Stimulated activated CD8-positive, alpha-beta memory T cell treated with anti-CD3 and anti-CD28 coated beads, Interleukin-12 subunit alpha, Interleukin-12 subunit beta, amount 100 ng/mL, for 24 hours (primary cell): ENCODE measurements around the gene ZNRF3.
"Not testable (repeated sequence)": the region's sequence is repeated elsewhere in the genome, so short reads cannot be mapped to it uniquely, and the experiment has no call there.

Source experiments
- DNase-seq: peaks from one replicate; pipeline ENCODE4 v3.0.0-alpha.2; 2020; ENCODE audit errors: extremely low read depth

ZNRF3 gene

DNA sequence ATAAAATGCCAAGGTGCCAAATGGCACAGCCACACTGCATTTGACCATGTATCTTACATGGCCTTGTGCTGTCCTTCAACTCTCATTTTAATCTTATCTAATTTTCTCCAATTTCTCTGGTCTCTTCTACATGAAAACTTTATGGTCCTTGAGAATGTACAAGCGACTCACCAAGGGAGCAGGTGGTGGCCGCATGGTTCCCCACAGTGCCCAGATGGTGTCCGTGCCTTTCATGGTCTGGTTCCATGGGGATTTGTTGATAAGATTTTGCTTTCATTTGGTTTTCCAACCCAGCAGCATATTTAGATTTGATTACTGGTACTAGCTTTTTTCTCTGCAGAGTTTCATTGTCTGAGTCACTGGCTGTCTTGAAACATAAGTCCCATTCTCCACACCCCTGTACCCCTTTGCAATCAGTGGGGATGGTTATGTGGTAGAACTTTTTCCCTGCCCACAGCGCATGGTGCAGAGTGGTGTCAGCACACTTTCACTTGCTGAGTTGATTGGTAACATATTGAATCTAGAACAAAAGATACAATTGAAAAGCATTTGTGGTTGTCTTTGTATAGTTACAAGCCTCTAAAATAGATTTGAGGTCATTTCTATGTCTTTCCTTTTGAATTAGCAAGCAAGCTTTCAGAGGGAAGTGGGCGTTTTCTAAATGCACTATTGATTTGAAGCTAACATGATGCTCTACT is 24.1 kb downstream of the ZNRF3 start:
- DNase-seq = peak; percentile 35

DNA sequence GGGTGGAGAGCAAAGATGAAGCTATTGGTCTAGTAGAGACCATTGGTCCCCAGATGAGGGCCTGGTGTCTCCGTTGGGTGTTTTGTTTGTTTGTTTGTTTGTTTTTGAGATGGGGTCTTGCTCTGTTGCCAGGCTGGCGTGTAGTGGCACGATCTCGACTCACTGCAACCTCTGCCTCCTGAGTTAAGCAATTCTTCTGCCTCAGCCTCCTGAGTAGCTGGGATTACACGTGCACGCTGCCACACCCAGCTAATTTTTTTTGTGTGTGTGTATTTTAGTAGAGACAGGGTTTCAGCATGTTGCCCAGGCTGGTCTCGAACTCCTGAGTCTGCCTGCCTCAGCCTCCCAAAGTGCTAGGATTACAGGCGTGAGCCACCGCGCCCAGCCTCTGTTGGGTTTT is 25.4 kb downstream of the ZNRF3 start:
- not testable (repeated sequence) for DNase-seq

DNA sequence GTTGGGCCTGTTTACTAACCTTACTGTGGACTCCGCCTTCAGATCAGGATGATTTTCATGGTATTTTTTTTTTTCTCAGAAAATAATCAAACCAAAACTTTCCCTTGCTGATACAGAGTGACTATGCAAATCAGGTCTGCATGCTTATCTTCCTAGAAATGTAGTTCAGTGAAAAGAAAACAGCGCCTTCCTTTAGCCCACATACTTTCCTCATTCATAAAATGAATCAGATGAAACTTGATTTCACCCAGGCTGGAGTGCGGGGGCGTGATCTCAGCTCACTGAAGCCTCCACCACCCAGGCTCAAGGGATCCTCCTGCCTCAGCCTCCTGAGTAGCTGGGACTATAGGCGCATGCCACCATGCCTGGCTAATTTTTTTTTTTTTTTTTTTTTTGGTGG is 26.0 kb downstream of the ZNRF3 start:
- DNase-seq = peak; percentile 52

GRCh38 chr22:28910569-28911303 is 27.4 kb downstream of the ZNRF3 start:
- no peak for DNase-seq

DNA sequence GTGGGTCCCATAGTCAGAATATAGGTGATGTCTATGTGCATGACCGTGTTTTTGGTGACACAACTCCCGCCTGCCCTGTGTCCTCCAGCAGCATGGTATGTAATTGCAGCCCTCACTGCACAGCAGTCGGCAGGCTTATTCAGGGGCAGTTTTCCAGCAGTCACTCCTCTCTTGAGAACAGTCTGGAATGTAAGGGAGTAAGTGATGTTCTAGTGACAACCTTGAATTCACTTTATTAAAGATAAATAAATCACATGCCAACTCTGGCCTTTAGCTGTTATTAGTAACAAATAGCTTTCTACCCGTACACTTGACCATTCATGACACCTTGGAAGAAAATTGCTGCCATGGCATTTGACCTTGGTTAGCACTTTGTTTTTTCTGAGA is 27.9 kb downstream of the ZNRF3 start:
- no peak for DNase-seq

- no peak for DNase-seq
Measured at GRCh38 chr22:28911777-28912669, 28.7 kb downstream of the ZNRF3 start.

- DNase-seq = no peak
Measured at GRCh38 chr22:28914201-28914600, 30.8 kb downstream of the ZNRF3 start.

GRCh38 chr22:28915969-28916368 is 32.6 kb downstream of the ZNRF3 start:
- no peak for DNase-seq

DNA sequence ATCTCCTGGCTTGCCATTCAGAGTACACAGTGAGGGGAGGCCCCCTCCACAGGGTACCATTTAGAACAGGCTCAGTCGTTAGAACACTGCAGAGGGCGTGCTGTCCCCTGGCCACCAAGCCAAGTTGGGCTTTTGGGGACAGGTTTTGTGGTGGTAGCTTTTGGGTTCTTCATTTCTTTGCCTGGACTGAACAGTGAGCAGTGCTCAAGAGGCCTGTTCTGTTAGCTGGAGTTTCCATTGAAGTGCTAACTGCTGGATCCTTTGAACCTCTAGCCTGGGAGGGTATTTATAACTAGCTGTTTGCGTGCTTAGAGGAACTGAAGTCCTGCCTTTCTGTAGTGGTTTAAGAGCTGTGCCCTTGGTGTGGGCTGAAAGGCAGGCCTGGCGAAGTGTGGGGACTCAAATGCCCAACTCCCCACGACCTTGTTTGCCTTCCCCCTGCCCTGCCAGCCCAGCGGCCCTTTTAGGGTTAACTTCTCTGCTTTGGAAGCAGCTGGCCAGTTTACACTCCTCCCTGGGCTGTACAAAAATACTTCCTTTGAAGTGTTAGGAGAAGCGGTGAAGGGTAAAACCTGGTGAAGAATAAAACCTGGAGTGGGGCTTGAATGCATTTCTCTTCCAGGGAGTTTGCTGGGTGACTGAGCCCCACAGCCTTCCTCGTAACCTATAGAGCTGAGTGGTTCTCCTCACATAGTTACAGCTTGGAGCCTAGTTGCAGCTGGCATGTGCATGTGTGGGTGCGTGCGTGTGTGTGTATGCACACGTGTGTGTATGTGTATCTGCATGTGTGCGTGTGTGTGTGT is 34.6 kb downstream of the ZNRF3 start:
- DNase-seq = no peak

DNA sequence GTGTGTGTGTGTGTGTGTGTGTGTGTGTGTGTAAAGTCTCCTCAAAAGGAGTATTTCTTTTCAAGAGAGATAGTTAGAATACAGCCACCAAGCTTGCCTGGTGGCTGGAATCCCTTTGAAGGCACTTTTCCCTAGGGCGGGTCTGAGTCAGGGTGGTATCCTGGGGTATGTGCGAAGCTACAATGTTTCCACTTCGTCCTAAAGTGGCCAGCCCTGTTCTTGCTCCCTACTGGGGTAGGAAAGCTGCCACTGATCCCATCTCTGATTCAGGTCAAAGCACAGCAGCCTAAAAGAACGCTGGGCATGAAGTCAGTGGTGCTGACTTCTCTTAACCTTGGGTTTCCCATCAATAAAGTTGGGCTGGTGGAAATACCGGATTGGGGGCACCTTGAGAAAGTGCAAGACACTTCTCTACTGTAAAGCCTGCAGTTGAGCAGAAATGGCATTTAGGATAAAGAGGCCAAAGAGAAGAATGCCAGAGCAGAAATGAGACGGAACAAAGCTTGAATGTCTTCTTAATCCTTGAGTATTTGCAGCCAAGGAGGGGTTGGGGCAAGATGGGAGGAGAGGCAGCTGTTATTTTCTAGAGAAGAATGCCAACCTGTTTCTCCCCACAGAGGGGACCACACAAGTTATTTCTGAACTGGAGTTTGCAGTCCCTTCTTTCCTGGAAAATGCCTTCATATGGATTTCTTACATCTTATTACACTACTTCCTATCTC is 35.3 kb downstream of the ZNRF3 start:
- DNase-seq = no peak

GRCh38 chr22:28920757-28921584 is 37.6 kb downstream of the ZNRF3 start:
- no peak for DNase-seq

GRCh38 chr22:28921585-28921879 is 38.2 kb downstream of the ZNRF3 start:
- DNase-seq = no peak

- no peak for DNase-seq
Measured at GRCh38 chr22:28922540-28923244, 39.3 kb downstream of the ZNRF3 start.

DNA sequence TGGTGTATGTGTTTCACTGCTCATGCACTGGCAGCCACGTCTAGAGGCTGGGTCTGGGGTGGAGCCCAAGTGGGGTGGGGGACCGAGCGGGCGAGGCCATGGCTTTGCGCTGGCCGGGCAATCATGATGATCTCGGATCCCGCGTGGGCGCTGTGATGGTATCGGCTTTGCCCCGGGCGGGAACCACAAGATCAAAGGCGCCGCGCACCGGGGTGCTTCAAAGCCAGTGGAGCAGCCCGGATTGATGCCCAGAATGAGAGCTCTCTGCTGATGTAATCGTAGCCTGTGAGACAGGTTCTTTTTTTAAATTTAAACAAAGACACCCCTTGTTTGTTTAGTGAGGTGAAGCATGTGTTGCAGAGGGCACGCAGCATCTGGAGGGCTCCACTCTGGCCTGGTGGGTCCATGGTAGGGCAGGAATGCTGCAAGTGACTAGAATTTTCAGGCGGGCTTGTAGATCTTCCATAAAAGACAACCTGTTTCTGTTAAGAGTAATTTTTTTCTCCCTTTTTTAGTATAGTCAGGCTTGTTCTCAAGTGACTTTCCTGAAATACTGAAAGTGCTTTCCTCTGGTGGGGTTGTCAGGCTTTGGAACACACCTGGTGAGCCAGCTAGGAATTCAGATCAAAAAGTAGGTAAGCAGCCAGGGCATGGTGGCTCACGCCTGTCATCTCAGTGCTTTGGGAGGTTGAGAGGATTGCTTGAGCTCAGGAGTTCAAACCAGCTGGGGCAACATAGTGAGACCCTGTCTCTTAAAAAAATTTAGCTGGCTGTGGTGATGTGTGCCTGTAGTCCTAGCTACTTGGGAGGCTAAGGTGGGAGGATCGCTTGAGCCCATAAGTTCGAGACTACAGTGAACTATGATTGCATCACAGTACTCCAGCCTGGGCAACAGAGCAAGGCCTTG is 40.7 kb downstream of the ZNRF3 start:
- DNase-seq = no peak

- DNase-seq = no peak
Measured at GRCh38 chr22:28925916-28926315, 42.5 kb downstream of the ZNRF3 start.

GRCh38 chr22:28927630-28928029 is 44.3 kb downstream of the ZNRF3 start:
- no peak for DNase-seq

DNA sequence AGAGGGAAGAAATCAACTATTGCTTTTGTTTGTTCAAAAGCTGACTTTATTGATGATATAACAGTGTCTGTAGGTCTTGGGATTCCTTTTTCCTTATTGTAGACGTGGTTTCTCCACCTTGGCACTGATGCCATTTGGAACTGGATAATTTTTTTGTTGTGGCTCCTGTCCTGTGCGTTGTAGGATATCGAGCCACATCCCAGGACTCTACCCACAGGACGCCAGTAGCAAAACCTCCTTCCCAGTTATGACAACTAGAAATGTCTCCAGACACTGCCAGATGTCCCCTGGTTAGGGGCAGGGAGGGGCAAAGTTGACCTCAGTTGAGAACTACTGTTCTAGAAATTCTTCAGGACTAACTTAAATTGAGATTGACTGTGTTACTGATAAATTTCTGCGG is 45.8 kb downstream of the ZNRF3 start:
- no peak for DNase-seq

DNA sequence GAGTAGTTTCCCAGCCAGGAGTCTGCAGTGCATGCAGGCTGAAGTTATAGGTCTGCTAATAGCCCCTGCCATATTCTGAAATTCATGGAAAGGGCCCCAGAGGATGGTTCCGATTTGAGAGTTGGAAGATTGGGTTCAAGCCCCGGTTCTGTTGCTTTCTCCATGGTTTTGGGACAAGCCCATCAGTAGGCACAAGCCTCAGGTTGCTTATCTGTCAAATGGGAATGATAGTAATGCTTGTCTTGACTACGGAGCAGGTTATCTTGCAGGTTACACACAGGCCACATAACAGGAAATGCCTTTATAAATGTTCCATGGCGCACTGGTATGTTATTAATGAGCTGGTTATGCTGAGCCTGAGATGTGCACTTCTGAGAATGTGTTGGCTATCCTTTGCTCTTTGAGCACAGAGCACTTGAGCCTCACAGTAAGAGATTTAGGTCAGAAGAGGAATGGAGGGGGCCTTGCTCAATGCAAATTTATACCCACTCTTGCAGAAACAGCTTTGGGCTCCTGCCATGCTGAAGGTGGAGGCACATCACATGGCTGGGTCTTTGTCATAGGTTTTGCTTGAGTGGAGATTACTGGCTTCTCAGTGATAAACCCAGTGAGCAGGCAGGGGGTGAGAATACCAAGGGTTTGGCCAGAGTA is 47.1 kb downstream of the ZNRF3 start:
- no peak for DNase-seq
